Thymus (tissue), 11 donors: ENCODE measurements around the gene ERC1. TPM values are rescaled to one million over a fixed set of nuclear protein-coding genes. Genes with fewer than 3 reads are reported as not detected.
A peak's percentile ranks its signal among the peaks of the same experiment; 100 is the strongest.

Experiments used
- DNase-seq, 9 donors: peaks; one replicate each; pipeline ENCODE4 v3.0.0-alpha.2; 2013; ENCODE audit warnings: low spot score in 9 of 9, low read depth in 6 of 9, missing footprints in 1 of 9
- H3K27ac ChIP-seq, 2 donors: one replicate each; pipeline ENCODE4 v1.5.1; 2013; ENCODE audit warnings: control low read depth in 1 of 2, low read depth in 1 of 2, low read length in 1 of 2, mild to moderate bottlenecking in 1 of 2, moderate library complexity in 1 of 2
- H3K27me3 ChIP-seq, 2 donors: one replicate each; pipeline ENCODE4 v1.5.1; 2013; ENCODE audit warnings: low read length in 1 of 2; ENCODE audit not compliant: control insufficient read depth in 2 of 2, insufficient read depth in 1 of 2
- H3K36me3 ChIP-seq, 2 donors: one replicate each; pipeline ENCODE4 v1.5.1; 2013; ENCODE audit warnings: low read length in 1 of 2, mild to moderate bottlenecking in 1 of 2, moderate library complexity in 1 of 2; ENCODE audit not compliant: control insufficient read depth in 2 of 2, insufficient read depth in 2 of 2
- H3K4me1 ChIP-seq, 2 donors: one replicate each; pipeline ENCODE4 v1.5.1; 2013; ENCODE audit warnings: low read length in 2 of 2; ENCODE audit not compliant: control insufficient read depth in 2 of 2, insufficient read depth in 2 of 2
- H3K4me3 ChIP-seq, 2 donors: one replicate each; pipeline ENCODE4 v1.5.1; 2013; ENCODE audit warnings: low read length in 2 of 2, control low read depth in 1 of 2, mild to moderate bottlenecking in 1 of 2
- H3K9me3 ChIP-seq, 2 donors: one replicate each; pipeline ENCODE4 v1.5.1; 2013; ENCODE audit warnings: low read length in 1 of 2, mild to moderate bottlenecking in 1 of 2; ENCODE audit not compliant: control insufficient read depth in 2 of 2, insufficient read depth in 1 of 2
- WGBS: extraction: QIAGEN DNeasy Blood & Tissue Kit; methylation state at CpG from one replicate; pipeline ENCODE4 v1.1.7; 2013; 5-methylcytosine and 5-hydroxymethylcytosine counted together
- polyA plus RNA-seq: library from polyadenylated mRNA; stranded (reverse); fragments of 200-250 nt; gene quantifications from one replicate; pipeline ENCODE4 v1.2.3, GENCODE V29; 2013
- total RNA-seq: library from RNA; stranded (reverse); fragments of 120-200 nt; gene quantifications from one replicate; pipeline ENCODE4 v1.2.4, GENCODE V29; 2013
- donor health status: healthy.

ERC1 gene
- total and polyA plus RNA-seq, 2 donors: 4.2 to 13.8 TPM

DNA sequence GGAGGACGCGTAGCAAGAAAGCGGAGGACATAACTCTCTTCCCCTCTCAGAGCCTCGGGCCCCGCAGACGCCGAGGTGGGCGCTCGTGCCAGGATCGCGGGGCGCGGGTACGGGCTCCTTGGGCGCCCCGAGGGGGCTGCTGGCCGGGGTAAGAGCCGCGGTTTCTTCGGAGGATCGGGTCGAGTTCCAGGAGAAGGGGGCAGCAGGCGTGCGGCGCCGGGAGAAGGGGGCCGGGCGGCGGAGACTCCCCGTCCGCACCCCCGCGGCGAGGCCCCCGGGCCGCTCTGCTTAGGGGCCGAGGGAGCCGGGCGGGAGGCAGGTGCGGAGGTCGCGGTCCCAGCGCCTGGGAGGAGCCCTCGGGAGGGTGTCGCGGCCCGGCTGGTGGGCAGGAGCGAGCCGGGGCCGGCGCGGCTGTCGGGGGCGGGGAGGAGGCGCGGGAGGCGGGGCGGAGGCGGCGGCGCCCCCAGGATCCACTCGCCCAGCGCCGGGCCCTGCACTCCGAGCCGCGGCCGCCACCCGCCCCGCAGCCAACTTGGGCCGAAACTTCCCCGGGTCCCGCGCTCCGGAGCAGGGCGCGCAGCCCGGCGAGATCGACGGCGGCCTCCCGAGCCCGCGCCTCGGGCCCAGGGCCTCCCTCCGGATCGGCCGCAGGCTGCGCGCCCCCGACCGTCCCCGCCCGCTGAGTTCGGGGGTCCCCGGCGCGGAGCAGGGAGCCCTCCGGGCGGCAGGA, 539.0 kb downstream of the ERC1 start:
- H3K4me1 ChIP-seq: peaks cover 5 to 23% of the 10 kb centered on the region in 2 donors
- 3% methylated on average over 100 of the region's 101 CpGs for WGBS
- H3K36me3 ChIP-seq: no peaks in the 10 kb centered on the region
- H3K27ac ChIP-seq: no peak overlapping the region
- peak overlapping the region in 1 of 2 donors; percentile 49 for H3K4me3 ChIP-seq
- H3K27me3 ChIP-seq: peaks cover 71 to 92% of the 10 kb centered on the region in 2 donors
- no peak for DNase-seq
- H3K9me3 ChIP-seq: peaks cover 0 to 8% of the 10 kb centered on the region in 2 donors

DNA sequence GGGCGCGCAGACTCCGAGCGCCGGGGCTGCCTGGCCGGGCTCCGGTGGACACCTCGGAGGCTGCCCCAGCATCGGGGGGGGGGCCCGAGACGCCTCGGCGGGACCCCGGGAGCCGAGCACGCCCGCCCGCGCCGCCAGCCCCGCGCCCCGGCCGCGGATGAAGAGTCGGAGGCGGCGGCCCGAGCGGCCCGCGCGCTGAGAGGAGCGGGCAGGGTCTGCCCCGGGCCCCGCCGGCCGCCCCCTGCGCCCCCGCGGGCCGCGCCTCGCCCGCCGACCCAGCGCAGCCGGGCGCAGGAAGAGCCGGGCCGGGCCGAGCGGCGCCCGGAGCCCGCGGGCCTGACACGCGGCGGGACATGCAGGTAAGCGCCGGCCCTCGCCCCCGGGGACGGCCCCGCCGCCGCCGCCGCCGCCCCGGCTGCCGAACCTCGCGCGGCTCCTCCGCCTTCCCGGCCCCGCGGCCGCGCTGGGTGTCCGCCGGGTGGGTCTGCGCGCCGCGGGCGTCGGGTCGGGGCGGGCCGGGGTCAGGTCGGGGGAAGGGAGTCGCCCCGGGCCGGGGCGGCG, 539.6 kb downstream of the ERC1 start:
- no peak overlapping the region for H3K27ac ChIP-seq
- H3K4me3 ChIP-seq: peak overlapping the region in 1 of 2 donors; percentile 49
- peaks cover 5 to 23% of the 10 kb centered on the region in 2 donors for H3K4me1 ChIP-seq
- DNase-seq: no peak
- H3K36me3 ChIP-seq: no peaks in the 10 kb centered on the region
- peaks cover 0 to 8% of the 10 kb centered on the region in 2 donors for H3K9me3 ChIP-seq
- H3K27me3 ChIP-seq: peaks cover 75 to 93% of the 10 kb centered on the region in 2 donors
- WGBS: under 1% methylated on average over 99 of the region's 99 CpGs

DNA sequence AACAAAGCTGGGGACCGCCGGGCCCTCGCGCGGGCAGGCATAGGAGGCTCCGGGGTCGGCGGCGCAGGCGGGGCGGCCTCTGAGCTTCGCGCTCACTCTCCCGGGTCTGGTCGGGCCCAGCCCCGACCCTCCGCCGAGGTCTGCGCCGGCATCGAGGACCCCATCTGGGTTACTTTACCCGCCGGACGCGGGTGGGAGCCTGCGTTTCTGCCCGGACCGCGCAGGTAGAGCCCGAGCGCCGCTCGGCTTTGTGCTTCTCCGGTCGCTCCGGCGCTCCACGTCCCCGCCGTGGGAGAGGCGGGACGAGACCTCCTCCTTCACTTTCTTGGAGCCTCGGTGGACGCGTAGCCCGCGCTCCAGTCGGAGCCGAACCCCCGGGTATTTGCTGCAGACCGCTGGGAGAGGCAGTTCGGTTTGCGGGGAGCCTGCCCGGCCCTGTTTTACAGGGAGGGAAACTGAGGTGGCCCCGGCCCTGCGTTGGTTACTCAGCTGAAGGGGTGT, 540.2 kb downstream of the ERC1 start:
- peaks cover 77 to 93% of the 10 kb centered on the region in 2 donors for H3K27me3 ChIP-seq
- no peak for DNase-seq
- no peak overlapping the region for H3K27ac ChIP-seq
- H3K36me3 ChIP-seq: no peaks in the 10 kb centered on the region
- H3K4me1 ChIP-seq: peaks cover 5 to 23% of the 10 kb centered on the region in 2 donors
- peaks cover 0 to 8% of the 10 kb centered on the region in 2 donors for H3K9me3 ChIP-seq
- H3K4me3 ChIP-seq: peak overlapping the region in 1 of 2 donors; percentile 49
- 5% methylated on average over 56 of the region's 56 CpGs for WGBS

DNA sequence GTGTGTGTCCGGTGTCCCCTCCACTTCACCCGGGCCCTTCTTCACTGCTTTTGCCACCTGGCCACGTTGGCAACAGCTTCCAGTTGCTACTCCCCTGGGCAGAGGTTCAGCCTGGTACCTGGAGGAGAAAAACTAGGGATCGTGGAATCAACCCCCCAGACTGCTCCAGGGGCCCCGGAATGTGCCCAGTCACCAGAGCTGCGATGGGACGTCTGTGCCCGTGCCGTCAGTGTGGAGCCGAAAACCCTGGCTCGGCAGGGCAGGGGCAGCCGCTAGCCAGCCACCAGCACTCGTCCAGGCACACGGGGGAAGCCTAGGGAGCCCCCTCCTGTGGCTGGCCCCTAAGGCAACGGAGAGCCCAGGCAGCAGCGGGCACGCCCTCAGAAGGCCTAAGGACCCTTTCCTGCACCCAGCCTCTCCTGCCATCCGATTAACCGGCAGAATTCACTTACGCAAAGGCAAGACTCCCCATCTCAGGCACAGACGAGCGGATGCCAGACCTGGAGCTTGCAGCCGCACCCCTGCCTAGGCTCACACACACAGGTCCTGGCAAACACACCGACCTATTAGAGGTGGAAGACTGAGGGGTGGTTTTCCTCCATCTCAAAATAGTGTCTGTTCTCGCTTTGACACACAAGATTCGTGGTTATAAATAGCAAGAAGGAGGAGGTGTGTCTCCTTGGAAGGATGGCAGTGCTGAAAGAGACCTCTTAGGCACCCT, 540.8 kb downstream of the ERC1 start:
- no peak for DNase-seq
- WGBS: 42% methylated on average over 26 of the region's 26 CpGs
- no peaks in the 10 kb centered on the region for H3K36me3 ChIP-seq
- H3K27ac ChIP-seq: no peak overlapping the region
- peaks cover 0 to 8% of the 10 kb centered on the region in 2 donors for H3K9me3 ChIP-seq
- peaks cover 5 to 23% of the 10 kb centered on the region in 2 donors for H3K4me1 ChIP-seq
- H3K27me3 ChIP-seq: peaks cover 73 to 94% of the 10 kb centered on the region in 2 donors
- H3K4me3 ChIP-seq: no peak overlapping the region

DNA sequence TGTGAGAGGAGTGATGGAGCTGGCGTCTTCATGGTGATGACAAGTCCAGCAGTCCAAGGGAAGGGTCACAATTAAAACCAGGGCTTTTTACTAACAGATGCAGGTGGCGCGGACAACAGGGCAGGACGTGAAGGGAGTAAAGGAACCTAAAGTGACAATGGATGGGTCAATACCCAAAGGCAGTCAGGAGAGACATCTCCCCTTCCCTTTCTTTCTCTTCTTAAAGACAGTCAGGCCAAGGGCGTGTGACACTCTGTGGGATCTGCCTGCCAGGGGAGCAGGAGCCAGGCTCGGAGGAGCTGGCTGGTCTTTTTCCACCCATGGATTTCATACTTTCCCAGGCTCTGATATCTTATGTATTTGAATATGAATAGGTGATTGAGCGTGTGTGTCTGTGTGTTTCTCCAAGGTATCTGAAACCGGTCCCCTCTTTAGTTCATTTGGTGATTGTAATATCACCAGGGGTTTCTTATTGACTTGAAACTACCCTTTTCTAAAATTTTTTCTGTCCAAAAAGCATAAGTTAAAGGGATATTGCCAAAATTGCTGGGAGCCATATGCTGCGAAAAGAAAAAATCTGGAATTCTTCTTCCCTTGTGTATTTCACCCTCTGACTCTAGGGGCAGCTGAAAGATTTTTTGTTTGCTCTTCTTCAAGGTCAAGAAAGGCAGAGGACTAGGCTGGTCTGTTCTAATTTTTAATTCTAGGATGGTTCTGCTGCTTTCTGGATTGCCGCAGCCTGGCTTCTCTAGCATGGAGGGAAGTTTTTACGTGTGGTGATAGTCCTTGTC, 541.5 kb downstream of the ERC1 start:
- no peak overlapping the region for H3K4me3 ChIP-seq
- H3K36me3 ChIP-seq: no peaks in the 10 kb centered on the region
- peaks cover 0 to 8% of the 10 kb centered on the region in 2 donors for H3K9me3 ChIP-seq
- no peak for DNase-seq
- H3K27me3 ChIP-seq: peaks cover 70 to 94% of the 10 kb centered on the region in 2 donors
- WGBS: 84% methylated on average over 11 of the region's 11 CpGs
- H3K4me1 ChIP-seq: peaks cover 5 to 23% of the 10 kb centered on the region in 2 donors
- no peak overlapping the region for H3K27ac ChIP-seq

DNA sequence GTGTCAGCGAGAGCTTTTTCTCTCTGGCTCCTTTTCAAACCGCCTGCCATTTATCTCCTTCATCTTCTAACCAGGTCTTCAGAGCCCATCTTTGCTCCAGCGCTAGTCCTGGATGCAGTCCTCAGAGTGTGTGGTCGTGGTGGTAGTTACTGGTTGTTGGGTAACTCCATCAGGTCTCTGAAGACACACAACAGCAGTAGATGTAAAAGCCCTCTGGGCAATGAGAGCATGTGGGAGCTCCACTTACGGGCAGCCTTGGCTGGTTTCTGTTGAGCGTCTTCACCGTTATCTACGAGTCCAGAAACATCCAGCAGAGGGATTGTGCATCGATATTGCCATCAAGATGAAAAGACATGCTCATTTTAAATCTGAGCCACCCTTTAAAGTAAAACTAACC, 542.2 kb downstream of the ERC1 start:
- H3K27ac ChIP-seq: no peak overlapping the region
- 26% methylated on average over 9 of the region's 9 CpGs for WGBS
- no peak overlapping the region for H3K4me3 ChIP-seq

DNA sequence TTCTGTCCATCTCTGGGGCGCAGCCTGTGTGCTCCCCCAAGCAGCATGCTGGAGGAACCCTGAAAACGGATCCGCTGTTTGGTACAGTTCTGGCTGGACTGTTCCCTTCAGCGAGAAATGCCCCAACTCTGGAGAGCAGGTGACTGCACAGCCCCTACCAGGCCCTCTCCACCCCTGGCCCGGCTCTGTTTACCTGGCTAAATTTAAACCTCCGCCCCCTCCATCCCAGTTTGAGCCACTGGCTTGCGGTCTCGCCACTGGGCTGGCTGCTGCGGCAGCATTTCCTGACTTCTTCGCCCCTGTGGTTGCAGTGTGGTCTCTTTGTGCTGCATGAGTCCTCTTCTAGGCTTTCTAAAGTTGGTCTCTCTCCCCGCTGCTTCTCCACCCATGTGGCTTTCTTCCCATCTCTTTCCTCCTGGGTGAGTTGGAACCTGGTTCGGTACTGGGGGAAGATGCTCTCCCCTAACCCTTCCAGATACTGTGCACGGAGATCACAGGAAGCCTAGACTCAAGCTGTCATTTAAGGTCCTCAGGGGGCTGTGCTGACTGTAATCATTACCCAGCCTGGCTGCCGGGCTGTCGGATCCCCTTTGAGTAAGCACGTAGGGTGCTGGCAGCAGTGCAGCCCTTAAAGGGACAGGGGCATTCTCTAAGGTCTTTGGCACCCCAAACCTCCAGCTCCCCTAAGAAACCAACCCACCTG, 542.7 kb downstream of the ERC1 start:
- H3K9me3 ChIP-seq: peaks cover 0 to 5% of the 10 kb centered on the region in 2 donors
- H3K27me3 ChIP-seq: peaks cover 63 to 94% of the 10 kb centered on the region in 2 donors
- no peak overlapping the region for H3K4me3 ChIP-seq
- no peak overlapping the region for H3K27ac ChIP-seq
- 5% methylated on average over 16 of the region's 16 CpGs for WGBS
- DNase-seq: peak in 2 of 9 donors; percentile 28 to 48
- H3K4me1 ChIP-seq: peaks cover 5 to 23% of the 10 kb centered on the region in 2 donors
- no peaks in the 10 kb centered on the region for H3K36me3 ChIP-seq

More for the DNA sequence above, 542.2 kb downstream of the ERC1 start:
- Histone ChIP-seq H3K9me3 (peaks cover 0 to 8% of the 10 kb centered on the region in 2 donors), H3K36me3 (no peaks in the 10 kb centered on the region), H3K27me3 (peaks cover 66 to 94% of the 10 kb centered on the region in 2 donors), H3K4me1 (peaks cover 5 to 23% of the 10 kb centered on the region in 2 donors)
- peak in 1 of 9 donors; percentile 28 for DNase-seq

DNA sequence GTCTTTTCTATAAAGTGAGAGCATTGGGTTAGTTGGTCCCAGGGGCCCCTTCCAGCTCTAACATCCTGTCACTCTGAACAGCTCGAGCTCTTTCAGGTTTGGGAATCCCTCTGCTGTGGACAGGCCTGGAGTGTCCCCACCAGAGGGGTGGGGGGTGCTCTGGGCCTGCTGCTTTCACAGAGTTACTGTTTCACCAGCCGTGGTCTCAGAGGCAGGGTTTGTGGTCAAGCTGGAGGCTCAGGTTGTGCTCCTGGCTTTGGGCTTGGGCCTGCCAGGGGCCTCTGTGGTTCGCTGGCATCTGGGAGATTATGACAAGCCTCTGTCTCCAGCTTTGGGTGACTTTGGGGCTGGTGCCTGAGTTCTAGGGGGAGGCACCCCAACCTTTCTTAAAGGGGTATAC, 543.7 kb downstream of the ERC1 start:
- H3K27me3 ChIP-seq: peaks cover 57 to 92% of the 10 kb centered on the region in 2 donors
- no peaks in the 10 kb centered on the region for H3K36me3 ChIP-seq
- H3K9me3 ChIP-seq: peaks cover 0 to 4% of the 10 kb centered on the region in 2 donors
- H3K4me1 ChIP-seq: peaks cover 5 to 23% of the 10 kb centered on the region in 2 donors
- DNase-seq: no peak
- no peak overlapping the region for H3K27ac ChIP-seq
- WGBS: 27% methylated on average over 3 of the region's 3 CpGs
- no peak overlapping the region for H3K4me3 ChIP-seq
